Fibroblast of pulmonary artery (primary cell): ENCODE results near the gene CAMTA1.

Experiments used
- DNase-seq: peaks from one replicate; pipeline ENCODE4 v3.0.0-alpha.2; 2010; ENCODE audit warnings: low read depth
- H3K4me3 ChIP-seq: replicated peaks from 2 replicates; pipeline ENCODE4 v1.5.1; 2011; ENCODE audit warnings: low read depth, mild to moderate bottlenecking, control low read depth, low read length, moderate library complexity
- CTCF ChIP-seq: IDR thresholded peaks from 2 replicates; pipeline ENCODE4 v1.5.1; 2011; ENCODE audit warnings: mild to moderate bottlenecking, control low read depth, low read length, inconsistent platforms; ENCODE audit errors: missing control alignments

The CAMTA1 gene

GRCh38 chr1:7317888-7318287, 532.6 kb downstream of the CAMTA1 start:
- H3K4me3 ChIP-seq = no peak overlapping the region
- DNase-seq = no peak
- no peak for TF ChIP-seq CTCF

GRCh38 chr1:7319196-7319595, 533.9 kb downstream of the CAMTA1 start:
- DNase-seq = no peak
- no peak for TF ChIP-seq CTCF
- no peak overlapping the region for H3K4me3 ChIP-seq

GRCh38 chr1:7320661-7321060, 535.4 kb downstream of the CAMTA1 start:
- no peak for DNase-seq
- TF ChIP-seq CTCF = no peak
- no peak overlapping the region for H3K4me3 ChIP-seq

- H3K4me3 ChIP-seq = no peak overlapping the region
- no peak for DNase-seq
- no peak for TF ChIP-seq CTCF
Observed at GRCh38 chr1:7322283-7322785, 537.1 kb downstream of the CAMTA1 start.

- no peak overlapping the region for H3K4me3 ChIP-seq
- no peak for TF ChIP-seq CTCF
- no peak for DNase-seq
Observed at GRCh38 chr1:7322912-7323311, 537.7 kb downstream of the CAMTA1 start.

GRCh38 chr1:7325254-7325653, 540.0 kb downstream of the CAMTA1 start:
- DNase-seq = no peak
- no peak for TF ChIP-seq CTCF
- H3K4me3 ChIP-seq = no peak overlapping the region

GRCh38 chr1:7326366-7326765, 541.1 kb downstream of the CAMTA1 start:
- DNase-seq = no peak
- H3K4me3 ChIP-seq = no peak overlapping the region
- TF ChIP-seq CTCF = no peak
